Islet precursor cell (in vitro differentiated cells): Measurements from ENCODE around the gene SUSD5.
A peak's percentile ranks its signal among the peaks of the same experiment; 100 is the strongest.
"Not testable (repeated sequence)": the region's sequence is repeated elsewhere in the genome, so short reads cannot be mapped to it uniquely, and the experiment has no call there.

Source experiments
- DNase-seq: peaks from one replicate; pipeline ENCODE4 v3.0.0-alpha.2; 2018

Gene SUSD5

GRCh38 chr3:33146791-33147445 lies 71.7 kb downstream of the SUSD5 start:
- DNase-seq, result no peak

- DNase-seq, result no peak
These were observed 72.6 kb downstream of the SUSD5 start for GRCh38 chr3:33145901-33146580.

GRCh38 chr3:33145221-33145900 lies 73.2 kb downstream of the SUSD5 start:
- no peak for DNase-seq

GRCh38 chr3:33144433-33144832 lies 74.2 kb downstream of the SUSD5 start:
- DNase-seq, result peak; percentile 60

- DNase-seq, result no peak
These were observed 77.6 kb downstream of the SUSD5 start for GRCh38 chr3:33141006-33141405.

GRCh38 chr3:33139996-33140395 lies 78.6 kb downstream of the SUSD5 start:
- no peak for DNase-seq

GRCh38 chr3:33139006-33139623 lies 79.5 kb downstream of the SUSD5 start:
- DNase-seq, result not testable (repeated sequence)

GRCh38 chr3:33137691-33138090 lies 80.9 kb downstream of the SUSD5 start:
- DNase-seq, result no peak

- no peak for DNase-seq
These were observed 84.5 kb downstream of the SUSD5 start for GRCh38 chr3:33134026-33134625.

GRCh38 chr3:33132019-33132360 lies 86.6 kb downstream of the SUSD5 start:
- no peak for DNase-seq

- DNase-seq, result peak; percentile 79
These were observed 87.1 kb downstream of the SUSD5 start for GRCh38 chr3:33131331-33132018.

- no peak for DNase-seq
These were observed 88.5 kb downstream of the SUSD5 start for GRCh38 chr3:33130144-33130543.

GRCh38 chr3:33128706-33129105 lies 89.9 kb downstream of the SUSD5 start:
- DNase-seq, result no peak

- DNase-seq, result no peak
These were observed 92.8 kb downstream of the SUSD5 start for GRCh38 chr3:33125840-33126239.

- no peak for DNase-seq
These were observed 94.0 kb downstream of the SUSD5 start for GRCh38 chr3:33124638-33125037.

- DNase-seq, result no peak
These were observed 95.6 kb downstream of the SUSD5 start for GRCh38 chr3:33122991-33123390.

- no peak for DNase-seq
These were observed 98.7 kb downstream of the SUSD5 start for GRCh38 chr3:33119891-33120290.

- DNase-seq, result no peak
These were observed 101.1 kb downstream of the SUSD5 start for GRCh38 chr3:33117461-33117860.

- DNase-seq, result peak; percentile 92
These were observed 103.4 kb downstream of the SUSD5 start for GRCh38 chr3:33115024-33115768.

- DNase-seq, result no peak
These were observed 104.0 kb downstream of the SUSD5 start for GRCh38 chr3:33114622-33115023.

- DNase-seq, result peak; percentile 98
These were observed 104.6 kb downstream of the SUSD5 start, which contains the start of gene CRTAP for GRCh38 chr3:33113772-33114621. TSS of gene CRTAP (plus strand) at chr3:33114014. CDS start at chr3:33114078, 64 bp downstream.
